ELF-1 (cell line): ENCODE results near the gene GRK4.

Experiments
- DNase-seq: peaks from one replicate; pipeline ENCODE4 v3.0.0-alpha.2; 2016; ENCODE audit warnings: low read depth, low spot score

The GRK4 gene

DNA sequence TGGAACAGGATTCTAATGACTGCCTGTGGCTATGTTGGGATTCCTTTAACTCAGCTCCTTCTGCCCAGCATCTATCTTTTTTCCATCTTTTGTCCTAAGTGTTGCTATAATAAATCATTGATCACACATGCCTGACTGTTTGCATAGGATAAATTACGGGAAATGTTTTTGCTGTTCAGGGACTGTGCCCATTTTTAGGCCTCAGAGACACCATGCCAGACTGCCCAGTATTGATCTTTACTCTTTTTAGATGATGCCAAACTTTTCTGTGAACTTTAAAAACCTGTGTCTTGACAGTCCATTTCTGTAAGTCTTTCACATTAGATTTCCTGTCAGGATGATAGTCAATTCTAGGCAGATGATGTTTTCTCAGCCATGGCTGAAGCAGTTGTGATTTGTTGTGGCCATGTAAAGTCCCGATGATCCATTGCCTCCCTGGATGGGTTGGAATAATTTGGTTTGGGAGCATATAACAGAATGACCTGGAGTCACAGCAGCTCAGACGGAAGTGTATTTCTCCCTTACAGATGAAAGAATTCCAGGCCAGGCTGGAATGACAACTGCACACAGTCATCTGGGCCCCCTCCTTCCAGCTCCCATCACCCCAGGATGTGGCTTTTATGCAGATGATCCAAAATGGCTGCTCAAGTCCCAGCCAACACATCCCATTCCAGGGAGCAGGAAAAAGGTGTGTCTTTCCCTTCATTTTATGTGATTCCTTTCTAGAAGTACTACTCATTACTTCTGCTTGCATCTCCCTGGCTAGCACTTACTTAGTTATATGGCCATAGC, 107.5 kb downstream of the GRK4 start:
- DNase-seq, result no peak

DNA sequence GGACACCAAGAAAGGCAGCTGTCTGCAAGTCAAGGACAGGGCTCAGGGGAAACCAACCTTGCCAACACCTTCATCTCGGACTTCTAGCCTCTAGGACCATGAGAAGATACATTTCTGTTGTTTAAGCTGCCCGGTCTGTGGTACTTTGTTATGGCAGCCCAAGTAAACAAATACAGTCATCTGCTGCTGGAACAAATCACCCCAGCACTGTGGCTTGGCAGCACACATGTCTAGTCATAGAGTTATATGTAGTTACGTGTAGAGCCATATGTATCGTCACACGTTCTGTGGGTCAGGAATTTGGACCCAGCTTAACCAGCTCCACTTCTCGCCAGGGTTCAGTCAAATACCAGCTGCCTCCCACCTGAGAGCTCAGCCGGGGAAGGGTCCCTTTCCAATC, 108.4 kb downstream of the GRK4 start:
- DNase-seq, result no peak

DNA sequence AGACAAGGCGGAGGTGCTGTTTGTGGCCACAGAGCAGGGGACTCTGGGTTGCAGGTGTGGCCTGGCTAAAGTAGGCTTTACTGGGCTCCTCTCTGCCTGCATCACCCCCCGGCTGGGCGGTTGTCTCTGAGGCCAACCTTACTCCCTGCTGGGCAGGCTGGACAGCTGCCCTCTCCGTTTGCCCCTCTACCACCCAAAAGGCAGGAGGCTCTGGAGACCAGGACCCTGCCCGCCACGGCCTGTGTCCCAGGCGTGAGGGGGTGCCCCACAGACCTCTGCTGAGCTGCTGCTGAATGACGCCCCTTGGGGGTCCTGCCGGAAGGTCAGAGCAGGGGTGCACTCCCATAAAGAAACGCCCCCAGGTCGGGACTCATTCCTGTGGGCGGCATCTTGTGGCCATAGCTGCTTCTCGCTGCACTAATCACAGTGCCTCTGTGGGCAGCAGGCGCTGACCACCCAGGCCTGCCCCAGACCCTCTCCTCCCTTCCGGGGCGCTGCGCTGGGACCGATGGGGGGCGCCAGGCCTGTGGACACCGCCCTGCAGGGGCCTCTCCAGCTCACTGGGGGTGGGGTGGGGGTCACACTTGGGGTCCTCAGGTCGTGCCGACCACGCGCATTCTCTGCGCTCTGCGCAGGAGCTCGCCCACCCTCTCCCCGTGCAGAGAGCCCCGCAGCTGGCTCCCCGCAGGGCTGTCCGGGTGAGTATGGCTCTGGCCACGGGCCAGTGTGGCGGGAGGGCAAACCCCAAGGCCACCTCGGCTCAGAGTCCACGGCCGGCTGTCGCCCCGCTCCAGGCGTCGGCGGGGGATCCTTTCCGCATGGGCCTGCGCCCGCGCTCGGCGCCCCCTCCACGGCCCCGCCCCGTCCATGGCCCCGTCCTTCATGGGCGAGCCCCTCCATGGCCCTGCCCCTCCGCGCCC, 110.0 kb downstream of the GRK4 start:
- DNase-seq, result peak; percentile 41

- peak; percentile 98 for DNase-seq
These were observed 110.9 kb downstream of the GRK4 start, which contains the start of the genes HTT and HTT-AS for GRCh38 chr4:3074078-3074845. Gene HTT, plus strand, starts transcription at chr4:3074681. Its CDS starts 145 bp downstream, at chr4:3074826. Gene HTT-AS, minus strand, starts transcription at chr4:3074538.

DNA sequence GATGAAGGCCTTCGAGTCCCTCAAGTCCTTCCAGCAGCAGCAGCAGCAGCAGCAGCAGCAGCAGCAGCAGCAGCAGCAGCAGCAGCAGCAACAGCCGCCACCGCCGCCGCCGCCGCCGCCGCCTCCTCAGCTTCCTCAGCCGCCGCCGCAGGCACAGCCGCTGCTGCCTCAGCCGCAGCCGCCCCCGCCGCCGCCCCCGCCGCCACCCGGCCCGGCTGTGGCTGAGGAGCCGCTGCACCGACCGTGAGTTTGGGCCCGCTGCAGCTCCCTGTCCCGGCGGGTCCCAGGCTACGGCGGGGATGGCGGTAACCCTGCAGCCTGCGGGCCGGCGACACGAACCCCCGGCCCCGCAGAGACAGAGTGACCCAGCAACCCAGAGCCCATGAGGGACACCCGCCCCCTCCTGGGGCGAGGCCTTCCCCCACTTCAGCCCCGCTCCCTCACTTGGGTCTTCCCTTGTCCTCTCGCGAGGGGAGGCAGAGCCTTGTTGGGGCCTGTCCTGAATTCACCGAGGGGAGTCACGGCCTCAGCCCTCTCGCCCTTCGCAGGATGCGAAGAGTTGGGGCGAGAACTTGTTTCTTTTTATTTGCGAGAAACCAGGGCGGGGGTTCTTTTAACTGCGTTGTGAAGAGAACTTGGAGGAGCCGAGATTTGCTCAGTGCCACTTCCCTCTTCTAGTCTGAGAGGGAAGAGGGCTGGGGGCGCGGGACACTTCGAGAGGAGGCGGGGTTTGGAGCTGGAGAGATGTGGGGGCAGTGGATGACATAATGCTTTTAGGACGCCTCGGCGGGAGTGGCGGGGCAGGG, 111.7 kb downstream of the GRK4 start:
- peak; percentile 89 for DNase-seq

GRCh38 chr4:3075652-3075981, 112.2 kb downstream of the GRK4 start:
- DNase-seq, result no peak

- DNase-seq, result peak; percentile 16
These were observed 114.4 kb downstream of the GRK4 start for GRCh38 chr4:3077796-3078195.

DNA sequence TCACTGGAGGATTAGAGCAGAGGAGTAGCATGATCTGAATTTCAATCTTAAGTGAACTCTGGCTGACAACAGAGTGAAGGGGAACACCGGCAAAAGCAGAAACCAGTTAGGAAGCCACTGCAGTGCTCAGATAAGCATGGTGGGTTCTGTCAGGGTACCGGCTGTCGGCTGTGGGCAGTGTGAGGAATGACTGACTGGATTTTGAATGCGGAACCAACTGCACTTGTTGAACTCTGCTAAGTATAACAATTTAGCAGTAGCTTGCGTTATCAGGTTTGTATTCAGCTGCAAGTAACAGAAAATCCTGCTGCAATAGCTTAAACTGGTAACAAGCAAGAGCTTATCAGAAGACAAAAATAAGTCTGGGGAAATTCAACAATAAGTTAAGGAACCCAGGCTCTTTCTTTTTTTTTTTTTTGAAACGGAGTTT, 116.3 kb downstream of the GRK4 start:
- DNase-seq, result no peak

- no peak for DNase-seq
These were observed 119.6 kb downstream of the GRK4 start for GRCh38 chr4:3082925-3083515.

GRCh38 chr4:3083732-3084131, 120.4 kb downstream of the GRK4 start:
- DNase-seq, result no peak

DNA sequence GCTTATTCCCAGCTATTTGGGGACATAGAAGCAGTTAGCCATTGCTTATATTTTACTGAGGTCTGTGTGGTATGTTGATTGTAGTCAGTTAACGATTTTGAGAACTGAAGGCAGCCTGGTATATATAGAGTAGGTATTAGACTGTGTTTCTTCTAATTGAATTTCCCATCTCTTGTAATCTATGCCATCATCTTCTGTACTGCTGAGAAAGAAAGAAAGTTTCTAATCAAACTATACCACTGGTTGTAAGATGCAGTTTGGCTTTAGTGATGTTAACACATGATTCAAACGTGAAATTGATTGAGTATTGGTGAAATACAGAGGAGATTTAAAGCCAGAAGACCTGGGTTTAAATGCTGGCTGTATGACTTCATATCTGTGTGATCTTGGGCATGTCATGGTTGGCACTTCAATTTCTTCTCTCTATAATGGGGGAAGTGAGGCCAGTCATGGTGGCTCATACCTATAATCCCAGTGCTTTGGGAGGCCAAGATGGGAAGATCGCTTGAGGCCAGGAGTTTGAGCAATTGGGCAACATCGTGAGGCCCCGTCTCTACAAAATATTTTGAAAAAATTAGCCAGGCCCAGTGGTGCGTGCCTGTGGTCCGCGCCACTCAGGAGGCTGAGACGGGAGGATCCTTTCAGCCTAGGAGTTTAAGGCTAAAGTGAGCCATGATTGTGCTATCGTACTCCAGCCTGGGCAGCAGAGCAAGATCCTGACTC, 122.7 kb downstream of the GRK4 start:
- DNase-seq, result no peak

DNA sequence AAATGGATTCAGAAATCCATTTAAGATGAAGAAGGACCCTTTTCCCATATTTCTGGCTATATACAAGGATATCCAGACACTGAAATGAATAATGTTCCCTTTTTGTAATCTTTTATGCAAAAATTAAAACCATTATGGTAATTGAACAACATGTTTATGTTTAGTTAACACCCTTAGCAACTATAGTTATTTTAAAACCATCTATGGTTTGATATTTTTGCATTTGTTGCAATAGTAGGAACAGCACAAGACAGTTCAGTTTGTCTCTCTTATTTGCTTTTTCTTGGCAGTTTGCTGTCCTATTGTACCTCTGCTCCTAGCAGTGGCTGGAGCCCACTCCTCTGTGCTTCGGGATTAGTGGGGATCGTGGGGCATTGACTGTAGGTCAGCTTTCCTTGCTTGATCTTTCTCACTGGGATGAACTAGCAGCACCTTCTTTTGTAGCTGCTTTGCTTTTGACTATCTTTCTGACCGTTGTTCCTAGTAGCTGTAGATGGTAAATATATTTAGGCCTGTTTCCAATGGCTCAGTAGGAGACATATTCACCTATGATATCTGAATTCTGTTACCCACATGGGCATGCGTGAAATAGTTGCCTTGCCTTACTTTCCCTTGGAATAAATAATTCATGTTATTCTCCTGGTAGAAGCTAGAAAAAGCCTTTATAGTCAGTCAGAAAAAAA, 123.9 kb downstream of the GRK4 start:
- no peak for DNase-seq
